Caco-2 (cell line): ENCODE measurements around the gene SLCO4A1. TPM values are rescaled to one million over a fixed set of nuclear protein-coding genes. Genes with fewer than 3 reads are reported as not detected.

Source experiments
- BruUV-seq: library from RNA; stranded (reverse); fragments of 400-500 nt; replicated peaks from 2 replicates; lab custom pipeline; 2021; lab: Mats Ljungman, UMichigan
- CTCF ChIA-PET: fragments of 300-600 bp; sonication (Branson Sonifier 250); formaldehyde crosslinking; loops from one replicate; lab custom pipeline; 2022; ENCODE audit warnings: antibody characterized with exemption; lab: Charles Lee
- POLR2A ChIA-PET: fragments of 300-600 bp; sonication (Branson Sonifier 250); formaldehyde crosslinking; loops from one replicate; lab custom pipeline; 2022; ENCODE audit warnings: antibody characterized with exemption; lab: Charles Lee
- DNase-seq, 2 experiments: peaks; one replicate each; pipeline versions ENCODE4 v3.0.0 to v3.0.0-alpha.2; 2020 to 2022
- H3K27me3 ChIP-seq: replicated peaks from 2 replicates; pipeline ENCODE4 v1.6.0; 2011; ENCODE audit warnings: low read length; ENCODE audit not compliant: control insufficient read depth, insufficient read depth
- H3K36me3 ChIP-seq: 2 replicates; pipeline ENCODE4 v1.5.1; 2011; ENCODE audit warnings: low read length; ENCODE audit not compliant: control insufficient read depth, insufficient read depth
- H3K4me1 ChIP-seq: fragments of 250-450 bp; sonication (Bioruptor Pico); 2 replicates; pipeline ENCODE4 v1.5.1; 2020; ENCODE audit warnings: mild to moderate bottlenecking
- H3K4me3 ChIP-seq: 2 replicates; pipeline ENCODE4 v1.5.1; 2011; ENCODE audit warnings: low read depth, mild to moderate bottlenecking, control low read depth, low read length
- H3K9me3 ChIP-seq: fragments of 250-450 bp; sonication (Bioruptor Pico); 2 replicates; pipeline ENCODE4 v1.5.1; 2020; ENCODE audit warnings: mild to moderate bottlenecking, moderate library complexity
- H3K27ac Mint-ChIP-seq: one replicate; pipeline ENCODE4 v1.8.0; 2022; ENCODE audit warnings: mixed read lengths; ENCODE audit not compliant: unreplicated experiment
- H3K27me3 Mint-ChIP-seq: one replicate; pipeline ENCODE4 v1.8.0; 2022; ENCODE audit warnings: mixed read lengths; ENCODE audit not compliant: insufficient read depth, unreplicated experiment
- H3K36me3 Mint-ChIP-seq: one replicate; pipeline ENCODE4 v1.8.0; 2022; ENCODE audit warnings: mild to moderate bottlenecking, mixed read lengths; ENCODE audit not compliant: insufficient read depth, unreplicated experiment
- H3K4me1 Mint-ChIP-seq: one replicate; pipeline ENCODE4 v1.8.0; 2022; ENCODE audit warnings: low read depth, mixed read lengths; ENCODE audit not compliant: unreplicated experiment
- H3K4me3 Mint-ChIP-seq: one replicate; pipeline ENCODE4 v1.8.0; 2022; ENCODE audit warnings: mild to moderate bottlenecking, moderate library complexity, mixed read lengths; ENCODE audit not compliant: unreplicated experiment
- H3K9me3 Mint-ChIP-seq: one replicate; pipeline ENCODE4 v1.8.0; 2022; ENCODE audit warnings: mixed read lengths; ENCODE audit not compliant: unreplicated experiment
- CTCF ChIP-seq, 2 experiments: fragments of 200-600 bp in 1 of 2; IDR thresholded peaks; 1 replicate in 1 of 2; 2 replicates in 1 of 2; pipeline versions ENCODE4 v1.5.1 to v1.8.0; 2011 to 2022; ENCODE audit warnings: antibody characterized with exemption in 1 of 2, control low read depth in 1 of 2, inconsistent platforms in 1 of 2, low read depth in 1 of 2, low read length in 1 of 2, mild to moderate bottlenecking in 1 of 2, moderate library complexity in 1 of 2; ENCODE audit not compliant: insufficient read depth in 1 of 2, severe bottlenecking in 1 of 2, unreplicated experiment in 1 of 2
- intact Hi-C: fragments of 100-400 bp; cut with micrococcal nuclease; formaldehyde crosslinking; loops from one replicate; pipeline ENCODE4 v1.10.0; 2022; ENCODE audit not compliant: unreplicated experiment
- total RNA-seq: library from RNA; stranded (reverse); gene quantifications from 2 replicates; pipeline ENCODE4 v1.2.3, GENCODE V29; 2022

SLCO4A1 gene
- total RNA-seq, 1 experiment from 2014 or later: 18.7 TPM

DNA sequence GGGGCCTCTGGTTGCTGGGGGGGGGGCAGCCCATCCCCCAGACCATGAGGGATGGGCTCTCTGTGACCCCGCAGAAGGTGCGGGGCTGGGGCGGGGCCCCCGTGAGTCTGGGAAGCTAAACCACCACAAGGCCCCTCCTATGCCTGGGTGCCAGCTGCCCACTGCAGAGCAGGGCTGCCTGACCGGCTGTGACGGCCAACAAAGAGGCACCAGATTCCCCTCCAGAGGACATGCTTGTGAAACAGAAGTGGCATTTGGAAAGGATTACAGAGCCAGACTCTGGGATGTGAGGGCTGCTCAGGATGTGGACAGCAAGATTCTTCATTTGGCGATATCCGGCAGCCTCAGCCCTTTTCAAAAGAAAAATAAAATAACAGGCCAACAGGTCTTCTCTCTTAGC is 49.9 kb downstream of the SLCO4A1 start:
- Histone ChIP-seq H3K4me1 (no peaks in the 10 kb centered on the region), H3K9me3 (no peaks in the 10 kb centered on the region), H3K36me3 (no peaks in the 10 kb centered on the region), H3K27me3 (peaks cover 2% of the 10 kb centered on the region), H3K4me3 (no peak overlapping the region)
- peaks cover 27% of the 10 kb centered on the region for H3K27me3 Mint-ChIP-seq
- ChIA-PET POLR2A (no interaction called here), CTCF (interaction anchor here (0.7 kb wide), 1 partner anchor 49 kb away, joined by 6 read pairs; no protein-coding TSS in a partner anchor)
- H3K9me3 Mint-ChIP-seq: no peaks in the 10 kb centered on the region
- H3K4me3 Mint-ChIP-seq: no peak overlapping the region
- no TSS peak for BruUV-seq
- no peak overlapping the region for H3K27ac Mint-ChIP-seq
- TF ChIP-seq CTCF (IDR thresholded peaks at IDR 0.05; ENCODE audit: insufficient read depth in 1 of 2, low read depth in 1 of 2, low read length in 1 of 2, severe bottlenecking in 1 of 2, unreplicated experiment in 1 of 2): no peak
- no peaks in the 10 kb centered on the region for H3K36me3 Mint-ChIP-seq
- DNase-seq: no peak
- no peaks in the 10 kb centered on the region for H3K4me1 Mint-ChIP-seq
- intact Hi-C loops: no loop called here

DNA sequence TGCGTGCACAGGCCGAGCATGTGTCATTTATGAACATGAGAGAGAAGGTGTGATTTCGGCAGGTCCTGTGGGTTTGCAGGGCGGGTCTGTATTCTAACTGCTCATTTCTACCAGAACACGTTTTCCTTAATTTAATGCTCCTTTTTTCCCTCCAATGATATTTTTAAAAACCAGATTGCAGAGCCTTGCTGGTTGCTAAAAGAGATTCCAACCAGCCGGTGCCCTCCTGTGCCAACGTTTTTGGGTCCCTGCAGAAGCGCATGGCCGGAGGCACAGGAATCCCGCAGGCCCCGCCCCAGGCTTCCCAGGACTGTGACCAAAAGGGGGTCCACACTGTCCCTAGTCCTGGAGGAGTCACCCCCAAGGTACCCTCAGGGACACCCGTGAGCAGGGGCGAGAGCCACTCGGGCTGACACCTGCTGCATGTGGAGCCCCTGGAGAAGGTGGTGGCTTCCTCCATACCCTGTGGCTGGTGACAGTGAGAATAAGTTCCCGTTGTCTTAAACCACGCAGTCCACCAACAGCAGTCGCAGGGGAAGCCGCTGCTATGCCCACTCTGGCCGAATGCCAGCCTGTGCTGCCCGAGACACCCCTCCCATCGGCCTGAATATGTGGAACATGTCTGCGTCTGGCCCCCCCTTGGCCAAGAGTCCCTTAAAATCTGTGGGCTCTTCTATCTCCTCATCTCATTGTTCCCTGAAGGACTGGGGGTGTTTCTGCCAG is 50.7 kb downstream of the SLCO4A1 start:
- Histone ChIP-seq H3K27me3 (peaks cover 2% of the 10 kb centered on the region), H3K4me1 (no peaks in the 10 kb centered on the region), H3K9me3 (no peaks in the 10 kb centered on the region), H3K36me3 (no peaks in the 10 kb centered on the region), H3K4me3 (no peak overlapping the region)
- no TSS peak for BruUV-seq
- Mint-ChIP-seq H3K27ac (no peak overlapping the region), H3K9me3 (no peaks in the 10 kb centered on the region), H3K4me1 (no peaks in the 10 kb centered on the region), H3K36me3 (no peaks in the 10 kb centered on the region), H3K4me3 (no peak overlapping the region), H3K27me3 (peaks cover 32% of the 10 kb centered on the region)
- DNase-seq: no peak
- intact Hi-C loops: no loop called here
- TF ChIP-seq CTCF (IDR thresholded peaks at IDR 0.05; ENCODE audit: insufficient read depth in 1 of 2, low read depth in 1 of 2, low read length in 1 of 2, severe bottlenecking in 1 of 2, unreplicated experiment in 1 of 2): no peak
- POLR2A ChIA-PET: no interaction called here
- CTCF ChIA-PET: interaction anchor here (1.6 kb wide), 1 partner anchor 115 kb away, joined by 4 read pairs; no protein-coding TSS in a partner anchor

GRCh38 chr20:62693524-62693922 is 51.2 kb downstream of the SLCO4A1 start:
- POLR2A ChIA-PET: no interaction called here
- peaks cover 34% of the 10 kb centered on the region for H3K27me3 Mint-ChIP-seq
- BruUV-seq: no TSS peak

More at GRCh38 chr20:62693524-62693922, 51.2 kb downstream of the SLCO4A1 start:
- no peak overlapping the region for H3K4me3 Mint-ChIP-seq
- no peak for DNase-seq
- no peak overlapping the region for H3K27ac Mint-ChIP-seq
- Histone ChIP-seq H3K4me3 (no peak overlapping the region), H3K9me3 (no peaks in the 10 kb centered on the region), H3K27me3 (peaks cover 2% of the 10 kb centered on the region), H3K4me1 (no peaks in the 10 kb centered on the region), H3K36me3 (no peaks in the 10 kb centered on the region)
- CTCF ChIA-PET: interaction anchor here (0.8 to 2.3 kb wide), 3 partner anchors 10 to 115 kb away, joined by 4 to 14 read pairs (median 4); no protein-coding TSS in a partner anchor
- H3K36me3 Mint-ChIP-seq: no peaks in the 10 kb centered on the region
- H3K4me1 Mint-ChIP-seq: no peaks in the 10 kb centered on the region
- intact Hi-C loops: no loop called here
- no peak for TF ChIP-seq CTCF (IDR thresholded peaks at IDR 0.05; ENCODE audit: insufficient read depth in 1 of 2, low read depth in 1 of 2, low read length in 1 of 2, severe bottlenecking in 1 of 2, unreplicated experiment in 1 of 2)
- no peaks in the 10 kb centered on the region for H3K9me3 Mint-ChIP-seq
